ENCODE results near the gene SLC25A13. TPM values are rescaled to one million over a fixed set of nuclear protein-coding genes. Genes with fewer than 3 reads are reported as not detected.

Gene SLC25A13
- total RNA-seq, 4 donors from 2014 or later, result 9.2 to 30.8 (median 13.6) TPM

GRCh38 chr7:96344236-96344635 lies 22.3 kb upstream of the SLC25A13 start:
- no peaks in the 10 kb centered on the region for H3K4me1 ChIP-seq
- no peak overlapping the region for H3K27ac ChIP-seq
- TF ChIP-seq CTCF (IDR thresholded peaks at IDR 0.05 in 4 of 5, conservative IDR thresholded peaks at IDR 0.05 in 1 of 5) (no peak), POLR2A (IDR thresholded peaks at IDR 0.05) (no peak)
- no peak overlapping the region for H3K4me3 ChIP-seq
- no peak for DNase-seq
- H3K9me3 ChIP-seq, result no peaks in the 10 kb centered on the region
- ATAC-seq, result no peak
- no peaks in the 10 kb centered on the region for H3K27me3 ChIP-seq
- H3K36me3 ChIP-seq, result no peaks in the 10 kb centered on the region
- intact Hi-C loops (cut with DNase I; ENCODE audit: low total_unique reads), result no loop called here
- in situ Hi-C loops (cut with MboI; ENCODE audit: low sequenced_read_pairs in 4 of 4), result no loop called here

DNA sequence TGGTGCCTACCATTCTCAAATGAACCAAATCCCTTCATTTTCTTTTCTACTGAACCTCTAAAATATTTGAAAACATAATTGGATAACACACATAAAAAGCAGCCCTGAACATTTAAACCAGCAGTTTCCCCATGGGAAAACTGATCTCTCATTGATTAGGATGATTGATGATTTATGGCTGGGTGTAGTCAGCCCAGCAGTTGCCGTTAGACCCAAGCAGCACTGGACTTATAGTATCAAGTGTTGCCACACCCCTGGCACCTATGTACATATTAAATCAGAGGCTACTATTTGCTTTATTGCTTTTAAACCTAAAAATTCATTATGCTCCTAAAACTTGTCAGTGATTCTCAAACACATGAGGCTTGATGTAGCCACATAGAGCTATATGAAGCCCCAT lies 20.2 kb upstream of the SLC25A13 start:
- intact Hi-C loops (cut with DNase I; ENCODE audit: low total_unique reads), result no loop called here
- Histone ChIP-seq H3K27ac (no peak overlapping the region), H3K4me3 (no peak overlapping the region), H3K9me3 (no peaks in the 10 kb centered on the region), H3K4me1 (no peaks in the 10 kb centered on the region), H3K36me3 (no peaks in the 10 kb centered on the region), H3K27me3 (no peaks in the 10 kb centered on the region)
- ATAC-seq, result no peak
- no peak for DNase-seq
- no peak for TF ChIP-seq POLR2A (IDR thresholded peaks at IDR 0.05)
- TF ChIP-seq CTCF (IDR thresholded peaks at IDR 0.05 in 4 of 5, conservative IDR thresholded peaks at IDR 0.05 in 1 of 5), result no peak
- in situ Hi-C loops (cut with MboI; ENCODE audit: low sequenced_read_pairs in 4 of 4), result no loop called here

- no peak for ATAC-seq
- DNase-seq, result no peak
Observed at GRCh38 chr7:96337519-96337918, 15.6 kb upstream of the SLC25A13 start.

DNA sequence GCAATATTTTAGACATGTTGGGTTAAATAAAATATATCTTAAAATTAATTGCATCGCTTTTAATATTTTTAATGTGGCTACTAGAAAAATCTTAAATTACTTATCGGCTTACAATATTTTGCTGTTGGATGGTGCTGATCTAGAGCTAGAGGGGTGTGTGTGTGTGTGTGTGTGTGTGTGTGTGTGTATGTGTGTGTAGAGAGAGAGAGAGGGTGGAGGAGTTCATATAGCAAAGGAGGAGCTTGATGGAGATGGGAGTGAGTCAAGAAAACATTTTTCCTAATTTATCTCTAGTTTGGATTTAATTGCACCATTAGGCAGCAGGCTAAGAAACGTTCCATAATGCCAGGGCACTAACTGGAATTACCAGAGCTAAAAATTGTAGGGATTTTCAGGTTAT lies 10.4 kb upstream of the SLC25A13 start:
- Histone ChIP-seq H3K4me3 (no peak overlapping the region), H3K27me3 (no peaks in the 10 kb centered on the region), H3K36me3 (no peaks in the 10 kb centered on the region), H3K9me3 (no peaks in the 10 kb centered on the region), H3K27ac (no peak overlapping the region), H3K4me1 (peaks cover 10 to 11% of the 10 kb centered on the region in 2 donors)
- in situ Hi-C loops (cut with MboI; ENCODE audit: low sequenced_read_pairs in 4 of 4), result no loop called here
- DNase-seq, result no peak
- TF ChIP-seq CTCF (IDR thresholded peaks at IDR 0.05 in 4 of 5, conservative IDR thresholded peaks at IDR 0.05 in 1 of 5) (no peak), POLR2A (IDR thresholded peaks at IDR 0.05) (no peak)
- intact Hi-C loops (cut with DNase I; ENCODE audit: low total_unique reads), result no loop called here
- no peak for ATAC-seq

More at GRCh38 chr7:96337519-96337918, 15.6 kb upstream of the SLC25A13 start:
- Histone ChIP-seq H3K4me3 (no peak overlapping the region), H3K4me1 (no peaks in the 10 kb centered on the region), H3K27ac (no peak overlapping the region), H3K27me3 (no peaks in the 10 kb centered on the region), H3K36me3 (no peaks in the 10 kb centered on the region), H3K9me3 (no peaks in the 10 kb centered on the region)
- intact Hi-C loops (cut with DNase I; ENCODE audit: low total_unique reads), result no loop called here
- TF ChIP-seq CTCF (IDR thresholded peaks at IDR 0.05 in 4 of 5, conservative IDR thresholded peaks at IDR 0.05 in 1 of 5) (no peak), POLR2A (IDR thresholded peaks at IDR 0.05) (no peak)
- in situ Hi-C loops (cut with MboI; ENCODE audit: low sequenced_read_pairs in 4 of 4), result no loop called here

- H3K9me3 ChIP-seq, result no peaks in the 10 kb centered on the region
- in situ Hi-C loops (cut with MboI; ENCODE audit: low sequenced_read_pairs in 4 of 4), result no loop called here
- no peak for ATAC-seq
- H3K27me3 ChIP-seq, result no peaks in the 10 kb centered on the region
- intact Hi-C loops (cut with DNase I; ENCODE audit: low total_unique reads), result no loop called here
- no peak for TF ChIP-seq POLR2A (IDR thresholded peaks at IDR 0.05)
- no peak for TF ChIP-seq CTCF (IDR thresholded peaks at IDR 0.05 in 4 of 5, conservative IDR thresholded peaks at IDR 0.05 in 1 of 5)
- peaks cover 10 to 11% of the 10 kb centered on the region in 2 donors for H3K4me1 ChIP-seq
- H3K36me3 ChIP-seq, result no peaks in the 10 kb centered on the region
- H3K27ac ChIP-seq, result no peak overlapping the region
- DNase-seq, result no peak
- H3K4me3 ChIP-seq, result no peak overlapping the region
Observed at GRCh38 chr7:96331775-96332174, 9.9 kb upstream of the SLC25A13 start.
